Caco-2 (cell line): Measurements from ENCODE around the gene FXYD1. TPM values are rescaled to one million over a fixed set of nuclear protein-coding genes. Genes with fewer than 3 reads are reported as not detected.
"Not testable (repeated sequence)": the region's sequence is repeated elsewhere in the genome, so short reads cannot be mapped to it uniquely, and the experiment has no call there.

Experiments used
- BruUV-seq: library from RNA; stranded (reverse); fragments of 400-500 nt; replicated peaks from 2 replicates; lab custom pipeline; 2021; lab: Mats Ljungman, UMichigan
- CTCF ChIA-PET: fragments of 300-600 bp; sonication (Branson Sonifier 250); formaldehyde crosslinking; loops from one replicate; lab custom pipeline; 2022; ENCODE audit warnings: antibody characterized with exemption; lab: Charles Lee
- POLR2A ChIA-PET: fragments of 300-600 bp; sonication (Branson Sonifier 250); formaldehyde crosslinking; loops from one replicate; lab custom pipeline; 2022; ENCODE audit warnings: antibody characterized with exemption; lab: Charles Lee
- DNase-seq, 2 experiments: peaks; one replicate each; pipeline versions ENCODE4 v3.0.0 to v3.0.0-alpha.2; 2020 to 2022
- H3K27me3 ChIP-seq: replicated peaks from 2 replicates; pipeline ENCODE4 v1.6.0; 2011; ENCODE audit warnings: low read length; ENCODE audit not compliant: control insufficient read depth, insufficient read depth
- H3K36me3 ChIP-seq: 2 replicates; pipeline ENCODE4 v1.5.1; 2011; ENCODE audit warnings: low read length; ENCODE audit not compliant: control insufficient read depth, insufficient read depth
- H3K4me1 ChIP-seq: fragments of 250-450 bp; sonication (Bioruptor Pico); 2 replicates; pipeline ENCODE4 v1.5.1; 2020; ENCODE audit warnings: mild to moderate bottlenecking
- H3K4me3 ChIP-seq: 2 replicates; pipeline ENCODE4 v1.5.1; 2011; ENCODE audit warnings: low read depth, mild to moderate bottlenecking, control low read depth, low read length
- H3K9me3 ChIP-seq: fragments of 250-450 bp; sonication (Bioruptor Pico); 2 replicates; pipeline ENCODE4 v1.5.1; 2020; ENCODE audit warnings: mild to moderate bottlenecking, moderate library complexity
- H3K27ac Mint-ChIP-seq: one replicate; pipeline ENCODE4 v1.8.0; 2022; ENCODE audit warnings: mixed read lengths; ENCODE audit not compliant: unreplicated experiment
- H3K27me3 Mint-ChIP-seq: one replicate; pipeline ENCODE4 v1.8.0; 2022; ENCODE audit warnings: mixed read lengths; ENCODE audit not compliant: insufficient read depth, unreplicated experiment
- H3K36me3 Mint-ChIP-seq: one replicate; pipeline ENCODE4 v1.8.0; 2022; ENCODE audit warnings: mild to moderate bottlenecking, mixed read lengths; ENCODE audit not compliant: insufficient read depth, unreplicated experiment
- H3K4me1 Mint-ChIP-seq: one replicate; pipeline ENCODE4 v1.8.0; 2022; ENCODE audit warnings: low read depth, mixed read lengths; ENCODE audit not compliant: unreplicated experiment
- H3K4me3 Mint-ChIP-seq: one replicate; pipeline ENCODE4 v1.8.0; 2022; ENCODE audit warnings: mild to moderate bottlenecking, moderate library complexity, mixed read lengths; ENCODE audit not compliant: unreplicated experiment
- H3K9me3 Mint-ChIP-seq: one replicate; pipeline ENCODE4 v1.8.0; 2022; ENCODE audit warnings: mixed read lengths; ENCODE audit not compliant: unreplicated experiment
- CTCF ChIP-seq, 2 experiments: fragments of 200-600 bp in 1 of 2; IDR thresholded peaks; 1 replicate in 1 of 2; 2 replicates in 1 of 2; pipeline versions ENCODE4 v1.5.1 to v1.8.0; 2011 to 2022; ENCODE audit warnings: antibody characterized with exemption in 1 of 2, control low read depth in 1 of 2, inconsistent platforms in 1 of 2, low read depth in 1 of 2, low read length in 1 of 2, mild to moderate bottlenecking in 1 of 2, moderate library complexity in 1 of 2; ENCODE audit not compliant: insufficient read depth in 1 of 2, severe bottlenecking in 1 of 2, unreplicated experiment in 1 of 2
- intact Hi-C: fragments of 100-400 bp; cut with micrococcal nuclease; formaldehyde crosslinking; loops from one replicate; pipeline ENCODE4 v1.10.0; 2022; ENCODE audit not compliant: unreplicated experiment
- total RNA-seq: library from RNA; stranded (reverse); gene quantifications from 2 replicates; pipeline ENCODE4 v1.2.3, GENCODE V29; 2022

Gene FXYD1
- total RNA-seq, 1 experiment from 2014 or later: not detected

- peaks cover 9% of the 10 kb centered on the region for H3K9me3 Mint-ChIP-seq
- H3K36me3 ChIP-seq: no peaks in the 10 kb centered on the region
- no peaks in the 10 kb centered on the region for H3K27me3 ChIP-seq
- H3K4me3 ChIP-seq: no peak overlapping the region
- H3K36me3 Mint-ChIP-seq: no peaks in the 10 kb centered on the region
- intact Hi-C loops: no loop called here
- no peak for TF ChIP-seq CTCF (IDR thresholded peaks at IDR 0.05; ENCODE audit: insufficient read depth in 1 of 2, low read depth in 1 of 2, low read length in 1 of 2, severe bottlenecking in 1 of 2, unreplicated experiment in 1 of 2)
- no peak overlapping the region for H3K4me3 Mint-ChIP-seq
- H3K27me3 Mint-ChIP-seq: no peaks in the 10 kb centered on the region
- H3K9me3 ChIP-seq: no peaks in the 10 kb centered on the region
- peaks cover 16% of the 10 kb centered on the region; the same call in 1 of the 2 replicates for H3K4me1 ChIP-seq
- ChIA-PET CTCF (interaction anchor here (0.9 kb wide), 1 partner anchor 12 kb away, joined by 5 read pairs; no protein-coding TSS in a partner anchor), POLR2A (no interaction called here)
- H3K27ac Mint-ChIP-seq: no peak overlapping the region
- peaks cover 25% of the 10 kb centered on the region for H3K4me1 Mint-ChIP-seq
- no peak for DNase-seq
- BruUV-seq: no TSS peak
Measured at GRCh38 chr19:35099155-35099896, 39.3 kb upstream of the FXYD1 start.

- TF ChIP-seq CTCF (IDR thresholded peaks at IDR 0.05; ENCODE audit: insufficient read depth in 1 of 2, low read depth in 1 of 2, low read length in 1 of 2, severe bottlenecking in 1 of 2, unreplicated experiment in 1 of 2): no peak
- no peaks in the 10 kb centered on the region for H3K27me3 ChIP-seq
- Mint-ChIP-seq H3K36me3 (no peaks in the 10 kb centered on the region), H3K27ac (no peak overlapping the region), H3K9me3 (peaks cover 9% of the 10 kb centered on the region), H3K4me1 (peaks cover 20% of the 10 kb centered on the region), H3K27me3 (no peaks in the 10 kb centered on the region), H3K4me3 (no peak overlapping the region)
- BruUV-seq: no TSS peak
- no peak overlapping the region for H3K4me3 ChIP-seq
- H3K9me3 ChIP-seq: no peaks in the 10 kb centered on the region
- ChIA-PET POLR2A (no interaction called here), CTCF (interaction anchor here (1.0 kb wide), 1 partner anchor 11 kb away, joined by 3 read pairs; no protein-coding TSS in a partner anchor)
- intact Hi-C loops: no loop called here
- peaks cover 10% of the 10 kb centered on the region; the same call in 1 of the 2 replicates for H3K4me1 ChIP-seq
- DNase-seq: no peak
- no peaks in the 10 kb centered on the region for H3K36me3 ChIP-seq
Measured at GRCh38 chr19:35099897-35100275, 38.7 kb upstream of the FXYD1 start.

DNA sequence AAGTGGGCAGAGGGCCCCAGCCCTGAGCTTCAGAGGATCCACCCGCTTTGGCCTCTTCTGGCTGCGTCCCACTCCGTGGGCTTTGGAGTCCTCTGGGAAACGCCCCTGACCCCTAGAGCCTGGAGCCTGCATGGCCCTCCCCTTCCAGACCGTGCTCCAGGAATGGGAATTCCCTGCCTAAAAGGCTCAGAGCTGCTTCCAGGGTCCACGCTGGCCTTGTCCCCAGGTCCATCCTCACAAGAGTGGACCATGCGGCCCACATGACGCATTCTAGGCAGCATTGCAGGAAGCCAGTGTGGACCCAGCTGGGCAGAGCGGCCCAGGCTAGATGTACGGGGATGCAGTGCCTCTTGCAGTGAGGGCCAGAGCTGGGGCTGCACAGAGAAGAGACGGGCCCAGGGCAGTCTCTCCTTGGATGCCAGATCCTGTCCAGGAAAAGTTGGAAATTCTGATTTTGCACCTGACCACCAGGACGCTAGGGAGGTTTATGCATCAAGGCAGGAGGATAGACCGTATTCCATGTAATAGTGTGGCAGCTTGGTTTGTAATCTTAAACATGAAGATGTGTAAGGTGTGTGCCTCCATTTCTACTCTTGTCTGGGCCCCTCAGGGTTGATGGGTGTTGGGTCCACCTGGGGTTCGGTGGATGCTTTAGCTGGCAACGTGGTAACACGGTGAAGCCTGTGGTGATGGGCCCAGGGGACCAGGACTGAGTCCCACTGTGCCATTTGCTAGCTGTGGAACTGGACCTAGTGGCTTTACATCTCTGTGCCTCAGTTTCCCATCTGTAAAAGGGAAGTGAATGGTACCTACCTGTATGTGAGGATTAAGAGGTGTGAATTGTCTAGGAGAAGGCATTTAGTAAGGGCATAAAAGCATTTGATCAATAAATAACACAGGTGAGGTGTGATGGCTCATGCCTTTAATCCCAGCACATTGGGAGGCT, 37.8 kb upstream of the FXYD1 start:
- H3K9me3 ChIP-seq: no peaks in the 10 kb centered on the region
- DNase-seq: no peak
- ChIA-PET CTCF (interaction anchor here (0.7 to 1.0 kb wide), 3 partner anchors 10 to 34 kb away, joined by 3 to 5 read pairs (median 3); partner anchors contain the start of gene LGI4), POLR2A (no interaction called here)
- H3K4me3 ChIP-seq: no peak overlapping the region
- no peak overlapping the region for H3K27ac Mint-ChIP-seq
- intact Hi-C loops: no loop called here
- H3K27me3 ChIP-seq: no peaks in the 10 kb centered on the region
- TF ChIP-seq CTCF (IDR thresholded peaks at IDR 0.05; ENCODE audit: insufficient read depth in 1 of 2, low read depth in 1 of 2, low read length in 1 of 2, severe bottlenecking in 1 of 2, unreplicated experiment in 1 of 2): no peak
- no TSS peak for BruUV-seq
- H3K4me1 Mint-ChIP-seq: peaks cover 13% of the 10 kb centered on the region
- H3K27me3 Mint-ChIP-seq: no peaks in the 10 kb centered on the region
- H3K9me3 Mint-ChIP-seq: peaks cover 9% of the 10 kb centered on the region
- H3K36me3 Mint-ChIP-seq: no peaks in the 10 kb centered on the region
- H3K4me1 ChIP-seq: peaks cover 8% of the 10 kb centered on the region; the same call in 1 of the 2 replicates
- no peak overlapping the region for H3K4me3 Mint-ChIP-seq
- H3K36me3 ChIP-seq: no peaks in the 10 kb centered on the region

DNA sequence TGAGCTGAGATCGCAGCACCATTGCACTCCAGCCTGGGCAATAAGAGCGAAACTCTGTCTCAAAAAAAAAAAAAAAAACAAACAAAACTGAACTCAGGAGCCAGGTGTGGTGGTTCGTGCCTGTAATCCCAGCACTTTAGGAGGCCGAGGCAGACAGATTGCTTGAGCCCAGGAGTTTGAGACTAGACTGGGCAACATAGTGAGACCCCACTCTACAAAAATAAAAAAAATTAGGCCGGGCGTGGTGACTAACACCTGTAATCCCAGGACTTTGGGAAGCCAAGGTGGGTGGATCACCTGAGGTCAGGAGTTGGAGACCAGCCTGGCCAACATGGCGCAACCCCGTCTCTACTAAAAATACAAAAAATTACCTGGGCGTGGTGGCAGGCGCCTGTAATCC, 36.7 kb upstream of the FXYD1 start:
- H3K36me3 Mint-ChIP-seq, H3K9me3 ChIP-seq, H3K36me3 ChIP-seq, POLR2A ChIA-PET, intact Hi-C loops, H3K4me1 ChIP-seq, H3K4me3 ChIP-seq, H3K4me3 Mint-ChIP-seq, H3K27me3 Mint-ChIP-seq, DNase-seq, H3K9me3 Mint-ChIP-seq, BruUV-seq, H3K4me1 Mint-ChIP-seq, H3K27me3 ChIP-seq, H3K27ac Mint-ChIP-seq: not testable (repeated sequence)
- CTCF ChIA-PET: interaction anchor here (1.0 kb wide), 1 partner anchor 22 kb away, joined by 3 read pairs; no protein-coding TSS in a partner anchor
